Osteocyte (in vitro differentiated cells): ENCODE results near the gene TSPAN14. TPM values are rescaled to one million over a fixed set of nuclear protein-coding genes. Genes with fewer than 3 reads are reported as not detected.

ENCODE experiments used
- DNase-seq: peaks from one replicate; pipeline ENCODE4 v3.0.0; 2021; ENCODE audit warnings: mixed read lengths; ENCODE audit not compliant: unreplicated experiment; ENCODE audit errors: extremely low spot score
- H3K27ac Mint-ChIP-seq: one replicate; pipeline ENCODE4 v1.8.0; 2021; ENCODE audit warnings: mild to moderate bottlenecking, mixed read lengths; ENCODE audit not compliant: unreplicated experiment
- H3K27me3 Mint-ChIP-seq: one replicate; pipeline ENCODE4 v1.8.0; 2021; ENCODE audit warnings: mixed read lengths; ENCODE audit not compliant: unreplicated experiment
- H3K36me3 Mint-ChIP-seq: one replicate; pipeline ENCODE4 v1.8.0; 2021; ENCODE audit warnings: mixed read lengths; ENCODE audit not compliant: unreplicated experiment
- H3K4me1 Mint-ChIP-seq: one replicate; pipeline ENCODE4 v1.8.0; 2021; ENCODE audit warnings: mixed read lengths; ENCODE audit not compliant: unreplicated experiment
- H3K4me3 Mint-ChIP-seq: one replicate; pipeline ENCODE4 v1.8.0; 2021; ENCODE audit warnings: mild to moderate bottlenecking, moderate library complexity, mixed read lengths; ENCODE audit not compliant: unreplicated experiment
- H3K9me3 Mint-ChIP-seq: one replicate; pipeline ENCODE4 v1.8.0; 2021; ENCODE audit warnings: mixed read lengths; ENCODE audit not compliant: unreplicated experiment
- total RNA-seq: library from RNA; stranded (reverse); gene quantifications from 2 replicates; pipeline ENCODE4 v1.2.1, GENCODE V29; 2021
- TF ChIP-seq, protein P1 (sequence below): fragments of 200-600 bp; sonication (generic); IDR thresholded peaks from 2 replicates; pipeline ENCODE4 v1.5.0; 2021; ENCODE audit warnings: antibody characterized with exemption, mild to moderate bottlenecking, moderate library complexity

Gene TSPAN14
- total RNA-seq, 1 donor from 2014 or later: 50.7 TPM

DNA sequence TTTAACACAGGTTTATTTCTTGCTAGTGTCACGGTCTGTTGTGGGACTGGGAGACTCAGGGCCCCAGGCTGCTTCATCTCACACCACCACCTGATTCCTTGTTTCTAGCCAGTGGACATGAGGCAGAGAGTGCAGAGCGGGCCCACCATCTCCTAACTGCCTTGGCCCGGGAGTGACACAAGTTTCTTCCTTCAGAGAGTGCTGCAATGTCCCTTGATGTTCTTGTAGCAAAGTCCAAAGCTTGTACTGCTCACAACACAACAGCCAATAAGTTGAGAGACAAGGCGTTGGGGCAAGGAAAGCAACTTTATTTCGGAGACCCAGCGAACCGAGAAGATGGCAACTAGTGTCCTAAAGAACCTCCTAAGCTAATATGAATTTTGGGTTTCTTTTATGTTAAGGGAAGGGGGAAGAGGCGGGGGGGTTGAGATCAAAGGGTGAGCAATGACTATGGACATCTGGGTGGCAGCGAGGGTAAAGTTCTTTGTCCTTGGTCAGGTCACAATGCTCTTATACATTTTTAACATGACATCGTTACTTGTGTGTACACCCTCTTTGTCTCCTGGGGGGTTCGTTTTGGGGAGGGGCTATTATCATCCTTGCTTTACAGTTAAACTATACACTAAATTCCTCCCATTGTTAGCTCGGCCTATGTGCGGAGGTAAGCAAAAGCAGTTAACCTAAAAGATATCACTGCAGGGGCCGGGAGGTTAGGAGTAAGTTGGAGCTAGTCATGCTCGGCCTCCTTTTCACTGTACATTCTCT is 115.2 kb downstream of the TSPAN14 start:
- Mint-ChIP-seq H3K4me1 (no peaks in the 10 kb centered on the region), H3K4me3 (no peak overlapping the region), H3K27me3 (peaks cover 14% of the 10 kb centered on the region), H3K36me3 (no peaks in the 10 kb centered on the region), H3K9me3 (peaks cover 3% of the 10 kb centered on the region), H3K27ac (no peak overlapping the region)
- DNase-seq: peak; percentile 48
- TF ChIP-seq, protein P1, sequence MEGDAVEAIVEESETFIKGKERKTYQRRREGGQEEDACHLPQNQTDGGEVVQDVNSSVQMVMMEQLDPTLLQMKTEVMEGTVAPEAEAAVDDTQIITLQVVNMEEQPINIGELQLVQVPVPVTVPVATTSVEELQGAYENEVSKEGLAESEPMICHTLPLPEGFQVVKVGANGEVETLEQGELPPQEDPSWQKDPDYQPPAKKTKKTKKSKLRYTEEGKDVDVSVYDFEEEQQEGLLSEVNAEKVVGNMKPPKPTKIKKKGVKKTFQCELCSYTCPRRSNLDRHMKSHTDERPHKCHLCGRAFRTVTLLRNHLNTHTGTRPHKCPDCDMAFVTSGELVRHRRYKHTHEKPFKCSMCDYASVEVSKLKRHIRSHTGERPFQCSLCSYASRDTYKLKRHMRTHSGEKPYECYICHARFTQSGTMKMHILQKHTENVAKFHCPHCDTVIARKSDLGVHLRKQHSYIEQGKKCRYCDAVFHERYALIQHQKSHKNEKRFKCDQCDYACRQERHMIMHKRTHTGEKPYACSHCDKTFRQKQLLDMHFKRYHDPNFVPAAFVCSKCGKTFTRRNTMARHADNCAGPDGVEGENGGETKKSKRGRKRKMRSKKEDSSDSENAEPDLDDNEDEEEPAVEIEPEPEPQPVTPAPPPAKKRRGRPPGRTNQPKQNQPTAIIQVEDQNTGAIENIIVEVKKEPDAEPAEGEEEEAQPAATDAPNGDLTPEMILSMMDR: no peak

DNA sequence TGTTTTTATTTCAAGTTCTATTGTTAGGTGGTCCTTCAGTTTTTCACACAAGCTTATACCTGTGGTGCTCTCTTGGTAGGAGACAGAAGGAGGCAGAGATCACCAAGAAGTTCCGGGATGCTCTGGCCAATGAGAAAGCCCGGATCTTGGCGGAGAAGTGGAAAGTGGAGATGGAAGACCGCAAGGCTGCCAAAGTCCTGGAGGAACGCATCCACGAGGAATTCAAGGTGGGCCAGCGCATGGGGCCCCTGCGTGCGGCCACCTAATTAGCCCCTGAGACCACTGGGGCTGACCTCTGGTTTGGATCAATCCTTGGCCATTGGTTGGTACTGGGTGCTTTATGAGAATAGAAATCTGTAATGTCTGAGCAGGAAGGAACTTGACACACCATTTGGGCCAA is 117.2 kb downstream of the TSPAN14 start:
- Mint-ChIP-seq H3K27me3 (peaks cover 10% of the 10 kb centered on the region), H3K4me3 (no peak overlapping the region), H3K36me3 (no peaks in the 10 kb centered on the region), H3K27ac (no peak overlapping the region), H3K4me1 (no peaks in the 10 kb centered on the region), H3K9me3 (peaks cover 3% of the 10 kb centered on the region)
- peak; percentile 63 for DNase-seq
- TF ChIP-seq, protein P1: no peak

DNA sequence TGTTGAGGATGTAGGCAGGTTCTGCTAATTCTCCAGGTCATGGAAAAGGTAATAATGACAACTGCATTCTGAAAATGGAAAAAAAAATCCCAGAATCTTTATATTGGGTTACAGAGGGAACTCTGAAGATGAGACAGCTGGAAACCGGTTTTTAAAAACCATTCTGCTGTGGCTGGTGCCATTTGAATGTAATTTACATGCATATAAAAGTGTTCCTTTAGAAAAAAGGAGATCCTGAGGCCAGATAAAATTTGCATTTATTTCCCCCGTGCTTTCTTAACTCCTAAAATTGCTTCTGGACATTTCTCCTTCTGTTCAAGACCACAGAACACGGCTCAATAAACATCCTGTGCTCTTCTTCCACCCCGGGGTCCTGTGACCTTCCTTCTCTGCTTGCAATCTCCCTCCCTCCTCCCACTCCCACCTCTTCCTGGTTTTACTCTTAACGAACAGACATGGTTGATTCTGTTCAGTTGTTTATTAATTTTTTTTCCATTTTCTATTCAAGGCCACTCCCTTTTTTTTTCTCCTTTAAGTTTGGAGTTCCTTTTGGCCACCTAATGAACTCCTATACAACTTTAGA is 125.2 kb downstream of the TSPAN14 start:
- H3K4me3 Mint-ChIP-seq: no peak overlapping the region
- H3K27ac Mint-ChIP-seq: no peak overlapping the region
- H3K9me3 Mint-ChIP-seq: no peaks in the 10 kb centered on the region
- H3K4me1 Mint-ChIP-seq: no peaks in the 10 kb centered on the region
- peaks cover 18% of the 10 kb centered on the region for H3K27me3 Mint-ChIP-seq
- H3K36me3 Mint-ChIP-seq: no peaks in the 10 kb centered on the region
- no peak for DNase-seq
- TF ChIP-seq, protein P1: no peak

- Mint-ChIP-seq H3K4me1 (no peaks in the 10 kb centered on the region), H3K9me3 (no peaks in the 10 kb centered on the region), H3K36me3 (no peaks in the 10 kb centered on the region), H3K27ac (no peak overlapping the region), H3K27me3 (peaks cover 18% of the 10 kb centered on the region), H3K4me3 (no peak overlapping the region)
- no peak for DNase-seq
- TF ChIP-seq, protein P1: no peak
Observed at GRCh38 chr10:80579849-80580637, 125.9 kb downstream of the TSPAN14 start.
